Liver (tissue), 9 donors: ENCODE measurements around the gene CNGA4. TPM values are rescaled to one million over a fixed set of nuclear protein-coding genes. Genes with fewer than 3 reads are reported as not detected.

Experiments used
- DNase-seq: peaks from one replicate; pipeline ENCODE4 v3.0.0-alpha.2; 2017; ENCODE audit warnings: low spot score
- H3K27ac ChIP-seq, 2 donors: one replicate each; pipeline ENCODE4 v1.7.0; 2013; ENCODE audit warnings: inconsistent platforms in 2 of 2, low read length in 2 of 2, control low read depth in 1 of 2, low read depth in 1 of 2, mild to moderate bottlenecking in 1 of 2
- H3K27me3 ChIP-seq, 4 donors: one replicate each; pipeline versions ENCODE4 v1.6.1 to v1.7.0; 2013; ENCODE audit warnings: low read length in 3 of 4, inconsistent platforms in 1 of 4, mild to moderate bottlenecking in 1 of 4, moderate library complexity in 1 of 4; ENCODE audit not compliant: control insufficient read depth in 4 of 4, insufficient read depth in 4 of 4
- H3K36me3 ChIP-seq, 4 donors: one replicate each; pipeline versions ENCODE4 v1.6.1 to v1.7.0; 2013; ENCODE audit warnings: low read length in 3 of 4, mild to moderate bottlenecking in 3 of 4, low read depth in 1 of 4, moderate library complexity in 1 of 4; ENCODE audit not compliant: control insufficient read depth in 4 of 4, insufficient read depth in 3 of 4
- H3K4me1 ChIP-seq, 4 donors: one replicate each; pipeline versions ENCODE4 v1.6.1 to v1.7.0; 2013; ENCODE audit warnings: low read length in 3 of 4, mild to moderate bottlenecking in 3 of 4, moderate library complexity in 1 of 4; ENCODE audit not compliant: control insufficient read depth in 4 of 4, insufficient read depth in 4 of 4
- H3K4me3 ChIP-seq, 3 donors: one replicate each; pipeline versions ENCODE4 v1.6.1 to v1.7.0; 2013; ENCODE audit warnings: low read length in 3 of 3, control low read depth in 1 of 3, low read depth in 1 of 3, mild to moderate bottlenecking in 1 of 3
- H3K9ac ChIP-seq, 2 donors: one replicate each; pipeline ENCODE4 v1.7.0; 2013; ENCODE audit warnings: low read length in 2 of 2, mild to moderate bottlenecking in 2 of 2, moderate library complexity in 2 of 2, control low read depth in 1 of 2, low read depth in 1 of 2
- H3K9me3 ChIP-seq, 4 donors: one replicate each; pipeline versions ENCODE4 v1.6.1 to v1.7.0; 2013; ENCODE audit warnings: low read length in 3 of 4; ENCODE audit not compliant: control insufficient read depth in 4 of 4
- EGR1 ChIP-seq, 2 donors: IDR thresholded peaks; 2 replicates each; pipeline ENCODE4 v1.6.1; 2016 to 2018; ENCODE audit warnings: antibody characterized with exemption in 2 of 2, low read depth in 2 of 2
- FOXA1 ChIP-seq: IDR thresholded peaks from 2 replicates; pipeline ENCODE4 v1.6.1; 2016; ENCODE audit warnings: antibody characterized with exemption
- HNF4A ChIP-seq, 2 donors: conservative IDR thresholded peaks; 2 replicates each; pipeline ENCODE4 v1.6.1; 2016; ENCODE audit warnings: antibody characterized with exemption in 2 of 2, mild to moderate bottlenecking in 2 of 2
- JUND ChIP-seq, 2 donors: IDR thresholded peaks; 2 replicates each; pipeline ENCODE4 v1.6.1; 2016; ENCODE audit warnings: antibody characterized with exemption in 2 of 2
- RAD21 ChIP-seq, 2 donors: IDR thresholded peaks; 2 replicates each; pipeline ENCODE4 v1.6.1; 2016; ENCODE audit warnings: antibody characterized with exemption in 2 of 2, mild to moderate bottlenecking in 2 of 2
- RXRA ChIP-seq, 2 donors: IDR thresholded peaks; 2 replicates each; pipeline ENCODE4 v1.6.1; 2017 to 2018; ENCODE audit warnings: antibody characterized with exemption in 2 of 2, mild to moderate bottlenecking in 1 of 2
- TAF1 ChIP-seq: conservative IDR thresholded peaks from 2 replicates; pipeline ENCODE4 v1.6.1; 2016; ENCODE audit warnings: antibody characterized with exemption, mild to moderate bottlenecking
- YY1 ChIP-seq: IDR thresholded peaks from 2 replicates; pipeline ENCODE4 v1.6.1; 2016; ENCODE audit warnings: antibody characterized with exemption, mild to moderate bottlenecking
- WGBS: extraction: QIAGEN DNeasy Blood & Tissue Kit; methylation state at CpG from one replicate; pipeline ENCODE4 v1.1.7; 2013; 5-methylcytosine and 5-hydroxymethylcytosine counted together
- polyA plus RNA-seq, 2 donors: library from polyadenylated mRNA; stranded (reverse) in 1 of 2; unstranded in 1 of 2; fragments of 200-250 nt in 1 of 2; fragments of >200 nt in 1 of 2; fragmentation: Nextera tagmentation in 1 of 2; extraction: Ambion mirVana in 1 of 2; gene quantifications; one replicate each; pipeline versions ENCODE4 v1.2.1 to v1.2.3, GENCODE V29; 2013 to 2015
- total RNA-seq, 2 donors: library from RNA; depleted of rRNA; stranded (reverse); fragments of >200 nt; gene quantifications; one replicate each; pipeline ENCODE4 v1.2.3, GENCODE V29; 2014
- TF ChIP-seq, protein P1 (sequence below): fragments of 150-350 bp; IDR thresholded peaks from 2 replicates; pipeline ENCODE4 v1.5.1; 2017; ENCODE audit warnings: improper control_type of control experiment, low read depth, low read length; ENCODE audit not compliant: missing input control
- TF ChIP-seq, protein P2 (sequence below): IDR thresholded peaks from 2 replicates; pipeline ENCODE4 v1.6.1; 2016; ENCODE audit warnings: antibody characterized with exemption
- TF ChIP-seq, protein P3 (sequence below): IDR thresholded peaks from 2 replicates; pipeline ENCODE4 v1.6.1; 2016; ENCODE audit warnings: antibody characterized with exemption, mild to moderate bottlenecking
- TF ChIP-seq, protein P4 (sequence below): IDR thresholded peaks from 2 replicates; pipeline ENCODE4 v1.6.1; 2016; ENCODE audit warnings: antibody characterized with exemption
- donor health status: healthy.
- donor health status: healthy.
- donor health status: healthy.
- donor health status: healthy.
- donor health status: healthy.

CNGA4 gene
- total and polyA plus RNA-seq, 4 donors = 0.09 TPM; not detected in 3

DNA sequence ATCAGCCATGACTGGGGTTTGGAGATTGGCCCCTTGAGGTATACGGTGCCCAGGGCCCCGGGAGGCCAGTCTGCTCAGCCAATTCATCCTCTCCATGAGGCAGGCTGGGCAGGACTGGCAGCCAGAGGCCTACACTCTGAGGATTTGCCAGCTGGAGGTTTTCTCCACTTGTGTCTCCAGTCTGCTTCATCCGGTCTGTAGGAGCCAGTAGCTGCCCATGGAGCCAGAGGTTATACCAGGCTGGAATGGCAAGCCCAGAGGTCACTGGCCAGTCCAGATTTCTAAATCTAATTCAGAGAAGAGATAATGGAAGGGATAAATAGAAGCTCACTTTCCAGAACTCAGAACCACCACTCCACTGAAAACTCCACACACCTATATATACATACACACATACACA, 14.5 kb upstream of the CNGA4 start:
- H3K27ac ChIP-seq = no peak overlapping the region
- H3K27me3 ChIP-seq = no peaks in the 10 kb centered on the region
- H3K4me3 ChIP-seq = no peak overlapping the region
- TF ChIP-seq HNF4A (conservative IDR thresholded peaks at IDR 0.05) (peak; percentile 16), RAD21 (IDR thresholded peaks at IDR 0.05) (no peak)
- peaks cover 4 to 24% (median 11%) of the 10 kb centered on the region in 4 donors for H3K4me1 ChIP-seq
- no peak for DNase-seq
- no peak overlapping the region for H3K9ac ChIP-seq
- peaks cover 8 to 47% (median 34%) of the 10 kb centered on the region in 4 donors for H3K36me3 ChIP-seq
- H3K9me3 ChIP-seq = no peaks in the 10 kb centered on the region
- WGBS = 87% methylated on average over 3 of the region's 3 CpGs

DNA sequence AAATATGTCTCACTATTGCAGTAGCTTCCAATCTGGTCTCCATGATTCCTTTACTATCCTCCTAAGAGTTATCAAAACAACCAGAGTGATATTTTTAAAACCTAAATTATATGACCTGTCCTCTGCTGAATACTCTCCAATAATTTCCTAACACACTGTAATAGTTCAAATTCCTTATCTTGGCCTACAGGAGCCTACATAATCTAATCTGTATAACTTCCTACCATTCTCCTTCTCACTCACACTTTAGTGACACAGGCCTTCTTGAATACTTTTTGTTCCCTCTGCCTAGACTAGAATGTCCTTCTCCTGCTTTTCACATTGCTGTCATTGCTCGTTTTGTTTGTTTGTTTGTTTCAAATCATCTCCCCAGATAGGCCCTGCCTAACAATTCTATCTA, 13.9 kb upstream of the CNGA4 start:
- TF ChIP-seq JUND (IDR thresholded peaks at IDR 0.05) (no peak), YY1 (no peak), RXRA (IDR thresholded peaks at IDR 0.05) (no peak), FOXA1 (no peak), TAF1 (no peak)
- TF ChIP-seq, protein P1, sequence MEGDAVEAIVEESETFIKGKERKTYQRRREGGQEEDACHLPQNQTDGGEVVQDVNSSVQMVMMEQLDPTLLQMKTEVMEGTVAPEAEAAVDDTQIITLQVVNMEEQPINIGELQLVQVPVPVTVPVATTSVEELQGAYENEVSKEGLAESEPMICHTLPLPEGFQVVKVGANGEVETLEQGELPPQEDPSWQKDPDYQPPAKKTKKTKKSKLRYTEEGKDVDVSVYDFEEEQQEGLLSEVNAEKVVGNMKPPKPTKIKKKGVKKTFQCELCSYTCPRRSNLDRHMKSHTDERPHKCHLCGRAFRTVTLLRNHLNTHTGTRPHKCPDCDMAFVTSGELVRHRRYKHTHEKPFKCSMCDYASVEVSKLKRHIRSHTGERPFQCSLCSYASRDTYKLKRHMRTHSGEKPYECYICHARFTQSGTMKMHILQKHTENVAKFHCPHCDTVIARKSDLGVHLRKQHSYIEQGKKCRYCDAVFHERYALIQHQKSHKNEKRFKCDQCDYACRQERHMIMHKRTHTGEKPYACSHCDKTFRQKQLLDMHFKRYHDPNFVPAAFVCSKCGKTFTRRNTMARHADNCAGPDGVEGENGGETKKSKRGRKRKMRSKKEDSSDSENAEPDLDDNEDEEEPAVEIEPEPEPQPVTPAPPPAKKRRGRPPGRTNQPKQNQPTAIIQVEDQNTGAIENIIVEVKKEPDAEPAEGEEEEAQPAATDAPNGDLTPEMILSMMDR = no peak
- TF ChIP-seq, protein P2, sequence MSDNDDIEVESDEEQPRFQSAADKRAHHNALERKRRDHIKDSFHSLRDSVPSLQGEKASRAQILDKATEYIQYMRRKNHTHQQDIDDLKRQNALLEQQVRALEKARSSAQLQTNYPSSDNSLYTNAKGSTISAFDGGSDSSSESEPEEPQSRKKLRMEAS = no peak
- TF ChIP-seq, protein P3, sequence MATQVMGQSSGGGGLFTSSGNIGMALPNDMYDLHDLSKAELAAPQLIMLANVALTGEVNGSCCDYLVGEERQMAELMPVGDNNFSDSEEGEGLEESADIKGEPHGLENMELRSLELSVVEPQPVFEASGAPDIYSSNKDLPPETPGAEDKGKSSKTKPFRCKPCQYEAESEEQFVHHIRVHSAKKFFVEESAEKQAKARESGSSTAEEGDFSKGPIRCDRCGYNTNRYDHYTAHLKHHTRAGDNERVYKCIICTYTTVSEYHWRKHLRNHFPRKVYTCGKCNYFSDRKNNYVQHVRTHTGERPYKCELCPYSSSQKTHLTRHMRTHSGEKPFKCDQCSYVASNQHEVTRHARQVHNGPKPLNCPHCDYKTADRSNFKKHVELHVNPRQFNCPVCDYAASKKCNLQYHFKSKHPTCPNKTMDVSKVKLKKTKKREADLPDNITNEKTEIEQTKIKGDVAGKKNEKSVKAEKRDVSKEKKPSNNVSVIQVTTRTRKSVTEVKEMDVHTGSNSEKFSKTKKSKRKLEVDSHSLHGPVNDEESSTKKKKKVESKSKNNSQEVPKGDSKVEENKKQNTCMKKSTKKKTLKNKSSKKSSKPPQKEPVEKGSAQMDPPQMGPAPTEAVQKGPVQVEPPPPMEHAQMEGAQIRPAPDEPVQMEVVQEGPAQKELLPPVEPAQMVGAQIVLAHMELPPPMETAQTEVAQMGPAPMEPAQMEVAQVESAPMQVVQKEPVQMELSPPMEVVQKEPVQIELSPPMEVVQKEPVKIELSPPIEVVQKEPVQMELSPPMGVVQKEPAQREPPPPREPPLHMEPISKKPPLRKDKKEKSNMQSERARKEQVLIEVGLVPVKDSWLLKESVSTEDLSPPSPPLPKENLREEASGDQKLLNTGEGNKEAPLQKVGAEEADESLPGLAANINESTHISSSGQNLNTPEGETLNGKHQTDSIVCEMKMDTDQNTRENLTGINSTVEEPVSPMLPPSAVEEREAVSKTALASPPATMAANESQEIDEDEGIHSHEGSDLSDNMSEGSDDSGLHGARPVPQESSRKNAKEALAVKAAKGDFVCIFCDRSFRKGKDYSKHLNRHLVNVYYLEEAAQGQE = no peak
- no peak for DNase-seq
- Histone ChIP-seq H3K36me3 (peaks cover 8 to 41% (median 28%) of the 10 kb centered on the region in 4 donors), H3K9ac (no peak overlapping the region), H3K4me1 (peaks cover 4 to 29% (median 12%) of the 10 kb centered on the region in 4 donors), H3K4me3 (no peak overlapping the region), H3K27ac (no peak overlapping the region), H3K27me3 (no peaks in the 10 kb centered on the region), H3K9me3 (no peaks in the 10 kb centered on the region)
- WGBS = 58% methylated on average over 1 of the region's 1 CpG

DNA sequence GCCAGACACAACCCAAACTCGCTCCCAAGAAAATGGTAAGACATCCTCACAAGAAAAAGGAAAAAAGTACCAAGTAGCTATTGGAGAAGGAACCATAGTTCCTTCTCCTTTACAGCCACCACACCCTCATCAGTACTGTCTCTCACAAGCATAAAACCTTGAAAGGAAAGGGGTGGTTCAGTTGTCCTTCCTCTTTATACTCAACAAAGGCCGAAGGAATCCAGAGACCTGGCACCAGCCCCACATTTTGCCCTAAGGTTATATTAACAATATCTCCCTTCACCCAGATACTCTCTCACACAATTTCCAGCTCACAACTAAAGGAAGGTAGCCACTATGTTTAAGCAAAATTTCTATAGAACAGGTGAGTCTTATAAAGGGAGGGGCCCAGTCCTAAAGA, 13.0 kb upstream of the CNGA4 start:
- Histone ChIP-seq H3K27ac (no peak overlapping the region), H3K9me3 (no peaks in the 10 kb centered on the region), H3K27me3 (no peaks in the 10 kb centered on the region), H3K4me1 (peaks cover 6 to 36% (median 20%) of the 10 kb centered on the region in 4 donors), H3K36me3 (peaks cover 8 to 34% (median 24%) of the 10 kb centered on the region in 4 donors), H3K4me3 (no peak overlapping the region), H3K9ac (no peak overlapping the region)
- DNase-seq = no peak
- TF ChIP-seq, protein P3 = no peak
- TF ChIP-seq, protein P4, sequence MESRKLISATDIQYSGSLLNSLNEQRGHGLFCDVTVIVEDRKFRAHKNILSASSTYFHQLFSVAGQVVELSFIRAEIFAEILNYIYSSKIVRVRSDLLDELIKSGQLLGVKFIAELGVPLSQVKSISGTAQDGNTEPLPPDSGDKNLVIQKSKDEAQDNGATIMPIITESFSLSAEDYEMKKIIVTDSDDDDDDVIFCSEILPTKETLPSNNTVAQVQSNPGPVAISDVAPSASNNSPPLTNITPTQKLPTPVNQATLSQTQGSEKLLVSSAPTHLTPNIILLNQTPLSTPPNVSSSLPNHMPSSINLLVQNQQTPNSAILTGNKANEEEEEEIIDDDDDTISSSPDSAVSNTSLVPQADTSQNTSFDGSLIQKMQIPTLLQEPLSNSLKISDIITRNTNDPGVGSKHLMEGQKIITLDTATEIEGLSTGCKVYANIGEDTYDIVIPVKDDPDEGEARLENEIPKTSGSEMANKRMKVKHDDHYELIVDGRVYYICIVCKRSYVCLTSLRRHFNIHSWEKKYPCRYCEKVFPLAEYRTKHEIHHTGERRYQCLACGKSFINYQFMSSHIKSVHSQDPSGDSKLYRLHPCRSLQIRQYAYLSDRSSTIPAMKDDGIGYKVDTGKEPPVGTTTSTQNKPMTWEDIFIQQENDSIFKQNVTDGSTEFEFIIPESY = no peak
- TF ChIP-seq YY1 (no peak), EGR1 (IDR thresholded peaks at IDR 0.05; ENCODE audit: low read depth in 2 of 2) (no peak)
- WGBS = 73% methylated on average over 2 of the region's 2 CpGs
